ENCODE results near the gene NUP160.
"Not testable (repeated sequence)": the region's sequence is repeated elsewhere in the genome, so short reads cannot be mapped to it uniquely, and the experiment has no call there.

NUP160 gene

DNA sequence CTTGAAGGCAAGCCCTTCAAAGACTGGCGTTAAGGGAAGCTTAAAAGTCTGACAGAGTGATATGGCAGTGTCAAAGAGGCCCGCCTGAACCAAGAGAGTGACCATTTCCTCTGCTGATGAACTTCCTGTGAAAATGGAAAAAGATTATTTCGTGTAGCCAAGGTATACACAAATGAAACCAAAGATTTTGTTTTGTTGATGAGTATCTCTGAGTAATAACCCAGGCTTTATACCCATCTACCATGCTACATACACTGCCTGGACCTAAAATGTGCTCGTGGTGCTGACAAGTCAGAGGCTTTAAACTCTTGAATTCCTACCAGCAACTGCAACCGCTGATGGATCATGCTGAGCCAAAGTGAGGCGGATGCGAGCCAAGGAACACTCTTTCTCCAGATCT lies 60.0 kb downstream of the NUP160 start:
- no peak for DNase-seq

DNA sequence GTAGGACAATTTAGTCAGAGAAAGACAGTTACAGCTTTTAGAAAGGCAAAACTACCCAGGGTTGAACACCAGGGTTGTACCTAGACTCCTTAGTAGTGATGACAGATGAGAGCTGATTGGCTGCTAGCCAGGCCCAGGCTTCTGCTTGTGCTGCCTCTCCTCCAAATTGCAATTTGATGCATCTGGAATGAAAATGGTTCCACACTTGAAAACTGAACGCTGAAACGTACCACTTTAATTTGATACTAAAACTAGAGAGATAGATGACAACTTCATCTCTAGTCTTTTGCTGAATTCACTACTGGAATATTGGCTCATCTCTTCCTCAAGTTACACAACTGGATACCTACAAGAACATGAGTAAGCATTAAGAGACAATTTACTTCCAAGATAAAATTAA lies 61.8 kb downstream of the NUP160 start:
- DNase-seq: no peak

DNA sequence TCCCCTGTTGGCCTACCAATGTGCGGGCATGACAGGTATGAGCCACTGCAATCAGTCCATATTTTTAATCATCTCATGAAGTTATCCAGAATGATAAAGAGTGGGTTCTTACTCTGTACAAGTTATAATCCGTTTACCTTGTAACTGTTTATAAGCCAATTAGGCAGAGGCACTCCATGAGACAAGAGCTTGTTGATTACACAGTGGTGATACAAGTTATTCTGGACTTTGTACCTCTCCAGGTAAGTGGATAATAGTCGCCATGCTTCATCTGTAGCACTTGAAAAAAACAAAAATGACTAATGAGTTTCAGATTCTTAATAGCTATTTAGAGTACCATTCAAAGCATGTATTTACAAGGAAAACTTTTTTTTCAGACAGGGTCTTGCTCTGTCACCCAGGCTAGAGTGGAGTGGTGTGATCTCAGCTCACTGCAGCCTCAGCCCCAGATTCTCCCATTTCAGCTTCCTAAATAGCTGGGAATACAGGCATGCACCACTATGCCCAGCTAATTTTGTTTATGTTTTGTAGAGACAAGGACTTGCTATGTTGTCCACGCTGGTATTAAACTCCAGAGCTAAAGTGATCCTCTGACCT lies 63.3 kb downstream of the NUP160 start:
- DNase-seq: no peak

DNA sequence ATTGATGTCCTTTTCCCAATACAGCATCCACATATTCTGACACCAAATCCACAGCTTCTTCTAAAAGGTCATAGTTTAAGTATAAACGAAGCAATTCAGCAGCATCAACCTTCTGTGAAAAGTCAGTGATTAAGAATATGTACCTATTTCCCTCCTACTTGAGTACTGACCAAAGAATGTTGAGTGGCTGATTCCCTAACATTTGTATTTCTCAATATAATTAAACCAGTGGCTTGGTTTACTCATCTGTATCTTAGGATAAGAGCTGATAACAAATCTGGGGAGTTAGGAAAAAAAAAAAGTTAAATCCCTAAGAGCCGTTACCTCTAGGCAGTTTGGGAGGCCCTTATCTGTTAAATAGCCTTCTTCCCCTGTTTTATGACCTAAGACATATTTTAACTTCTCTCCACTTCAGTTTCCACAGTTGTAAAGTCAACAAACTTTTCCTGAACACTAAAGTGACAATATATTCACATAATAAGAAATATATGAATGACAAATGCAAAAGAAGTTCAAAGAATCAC lies 65.0 kb downstream of the NUP160 start:
- DNase-seq: no peak

DNA sequence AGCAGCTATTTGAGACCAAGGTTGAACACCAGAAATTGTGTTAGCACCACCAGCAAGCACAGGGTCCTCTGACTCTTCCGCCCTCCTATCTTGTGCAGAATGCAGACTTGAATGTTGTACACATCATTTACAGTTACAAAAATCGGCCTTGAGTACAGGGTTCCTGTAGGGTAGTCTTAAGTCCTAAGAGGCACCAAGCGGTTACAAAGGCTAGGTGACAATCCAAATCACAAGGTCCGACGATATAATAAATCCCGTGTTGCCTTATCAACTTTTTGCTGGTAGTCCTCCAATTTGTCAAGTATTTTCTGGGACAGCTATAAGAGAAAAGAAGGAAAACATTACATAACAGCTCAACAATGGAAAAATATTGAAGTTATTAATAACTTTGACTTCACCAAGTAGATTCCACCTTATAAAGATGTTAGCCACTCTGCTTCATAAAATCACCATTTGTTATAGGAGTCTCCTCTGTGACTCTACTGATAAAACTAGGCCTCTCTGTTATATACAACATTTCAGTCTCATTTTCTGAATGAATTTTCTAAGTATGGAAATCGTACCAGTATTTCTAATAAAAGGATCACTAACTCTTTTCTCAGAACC lies 69.2 kb downstream of the NUP160 start:
- no peak for DNase-seq

DNA sequence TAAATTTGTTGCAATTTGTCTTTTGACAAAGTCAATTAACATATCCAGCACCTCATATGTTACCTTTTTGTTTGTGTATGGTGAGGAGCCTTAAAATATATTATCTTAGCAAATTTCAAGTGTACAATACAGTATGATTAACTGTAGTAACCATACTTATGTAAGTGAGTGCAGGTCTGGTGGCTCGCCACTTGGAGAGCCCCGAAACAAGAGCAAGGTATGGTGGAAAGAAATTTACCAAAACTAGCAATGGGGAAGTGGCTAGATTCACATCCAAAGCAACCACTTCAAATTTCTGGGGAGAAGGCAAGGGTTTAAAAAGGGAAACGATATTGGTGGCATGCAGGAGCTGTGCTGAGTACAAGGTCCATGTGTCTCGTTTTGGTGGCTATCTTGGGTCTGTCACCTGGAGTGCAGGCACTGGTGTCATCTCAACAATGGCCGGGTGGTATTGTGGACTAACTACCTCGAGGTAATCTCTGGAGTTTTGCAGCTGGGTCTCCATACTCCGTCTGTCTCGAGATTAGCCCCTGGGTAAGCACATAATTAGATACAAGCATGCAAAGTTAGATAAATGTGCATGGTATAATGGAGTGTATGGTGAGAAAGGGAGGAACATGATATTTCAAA lies 72.8 kb downstream of the NUP160 start:
- DNase-seq: no peak

DNA sequence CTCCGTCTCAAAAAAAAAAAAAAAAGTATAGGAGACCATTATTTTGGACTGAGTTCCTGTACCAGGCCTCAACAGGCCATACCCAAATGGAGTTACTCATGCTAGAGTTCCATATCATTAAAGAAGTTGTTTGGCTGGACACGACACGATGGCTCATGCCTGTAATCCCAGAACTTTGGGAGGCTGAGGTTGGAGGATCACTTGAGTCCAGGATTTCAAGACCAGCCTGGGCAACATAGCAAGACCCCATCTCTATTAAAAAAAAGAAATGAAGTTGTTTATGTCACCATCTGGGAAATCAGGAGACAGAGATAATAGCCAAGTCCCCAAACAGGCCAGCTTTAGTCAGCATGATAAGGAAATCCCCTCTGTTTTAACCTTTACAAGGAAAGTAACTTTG lies 74.3 kb downstream of the NUP160 start:
- no peak for DNase-seq

DNA sequence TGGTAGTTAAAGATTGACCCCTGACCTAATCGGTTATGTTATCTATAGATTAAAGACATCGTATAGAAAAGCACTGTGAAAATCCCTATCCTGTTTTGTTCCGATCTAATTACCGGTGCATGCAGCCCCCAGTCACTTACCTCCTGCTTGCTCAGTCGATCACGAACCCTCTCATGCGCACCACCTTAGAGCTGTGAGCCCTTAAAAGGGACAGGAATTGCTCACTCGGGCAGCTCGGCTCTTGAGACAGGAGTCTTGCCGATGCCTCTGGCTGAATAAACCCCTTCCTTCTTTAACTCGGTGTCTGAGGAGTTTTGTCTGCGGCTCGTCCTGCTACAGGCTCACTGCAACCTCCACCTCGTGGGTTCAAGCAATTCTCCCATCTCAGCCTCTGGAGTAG lies 78.6 kb downstream of the NUP160 start:
- DNase-seq: not testable (repeated sequence)

DNA sequence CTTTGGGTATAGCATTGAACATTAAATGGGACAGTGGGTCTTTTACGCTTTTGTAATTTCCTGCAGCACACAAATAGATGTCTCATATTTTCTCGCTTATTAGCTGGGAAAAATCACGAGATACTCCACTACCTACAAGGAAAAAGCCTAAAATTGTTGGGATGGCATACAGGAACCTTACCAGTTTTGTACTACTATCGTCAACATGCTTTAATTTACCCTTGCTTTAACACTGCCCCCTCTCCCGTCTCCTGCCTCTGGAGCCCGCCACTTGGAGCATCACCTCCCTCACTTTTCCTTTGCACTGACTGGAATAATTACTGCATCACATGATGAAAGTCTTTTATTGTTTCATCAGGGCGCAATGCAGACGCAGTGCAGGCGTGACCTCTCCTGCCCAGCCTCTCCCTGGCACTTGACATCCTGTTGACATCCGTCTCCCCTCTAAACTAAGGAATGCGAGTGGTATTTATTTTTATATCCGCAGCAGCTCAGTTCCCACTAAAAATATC lies 80.0 kb downstream of the NUP160 start:
- DNase-seq: peak; percentile 76

DNA sequence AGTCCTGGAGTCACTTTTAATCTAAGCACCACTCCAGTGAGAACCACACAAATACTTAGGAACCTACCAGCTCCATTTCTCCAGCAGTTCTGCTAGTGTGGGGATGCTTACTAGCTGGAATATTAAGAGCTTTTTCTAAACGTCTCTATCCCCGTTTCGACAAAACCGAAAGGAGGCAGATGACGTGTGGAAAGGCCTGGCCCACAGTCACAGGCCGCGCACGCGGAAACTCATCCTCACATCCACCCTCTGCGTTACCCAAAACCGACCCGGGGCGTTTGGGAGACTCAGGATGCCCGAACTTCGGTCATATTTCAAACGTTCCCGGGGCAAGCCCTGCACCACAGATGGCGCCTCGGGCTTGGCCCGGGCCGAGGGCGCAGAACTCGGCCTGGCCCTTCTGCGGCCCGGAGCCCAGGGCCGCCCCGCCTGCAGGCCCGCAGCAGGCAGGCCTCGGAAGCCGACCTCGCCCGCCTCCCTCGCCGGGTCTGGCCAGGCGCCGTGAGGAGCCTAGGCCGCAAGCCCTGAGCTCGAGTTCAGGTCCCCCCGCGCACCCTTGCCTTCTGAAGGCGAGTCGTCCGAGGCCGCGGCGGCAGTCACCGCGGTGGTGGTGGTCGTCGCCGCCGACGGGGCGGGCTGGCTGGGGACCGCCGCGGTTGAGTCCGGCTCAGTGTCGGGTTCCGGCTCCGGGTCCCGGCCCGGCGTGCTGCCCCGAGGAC lies 81.5 kb downstream of the NUP160 start:
- peak; percentile 65 for DNase-seq

DNA sequence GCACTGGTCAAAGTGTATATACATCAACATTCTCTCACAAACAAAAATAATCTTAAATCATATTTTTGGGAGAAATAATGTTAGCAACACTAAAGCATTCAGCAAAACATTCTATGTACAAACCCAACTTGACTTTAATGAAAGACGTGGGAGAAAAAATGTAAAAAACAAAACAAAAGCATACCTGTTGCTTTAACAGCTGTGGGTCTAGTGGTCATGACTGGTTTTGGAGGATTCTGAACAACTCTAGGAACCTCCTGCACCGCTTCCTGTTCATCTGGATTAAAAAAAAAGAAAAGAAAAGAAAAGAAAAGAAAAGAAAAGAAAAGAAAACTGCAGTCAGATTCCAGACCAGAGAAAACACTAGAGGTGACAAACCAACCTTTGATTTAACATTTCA lies 83.1 kb downstream of the NUP160 start:
- DNase-seq: no peak

DNA sequence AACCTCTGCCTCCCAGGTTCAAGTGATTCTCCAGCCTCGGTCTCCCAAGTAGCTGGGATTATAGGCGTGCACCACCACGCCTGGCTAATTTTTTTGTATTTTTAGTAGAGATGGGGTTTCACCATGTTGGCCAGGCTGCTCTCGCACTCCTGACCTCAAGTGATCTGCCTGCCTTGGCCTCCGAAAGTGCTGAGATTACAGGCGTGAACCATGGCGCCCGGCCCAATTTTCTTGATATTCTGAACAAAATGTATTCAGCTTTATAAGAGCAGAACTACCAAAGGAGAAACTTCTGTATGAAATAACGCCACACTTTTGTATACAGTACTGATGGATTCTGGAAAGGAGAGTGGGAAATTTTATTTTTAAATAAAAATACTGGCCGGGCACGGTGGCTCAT lies 88.9 kb downstream of the NUP160 start:
- not testable (repeated sequence) for DNase-seq

DNA sequence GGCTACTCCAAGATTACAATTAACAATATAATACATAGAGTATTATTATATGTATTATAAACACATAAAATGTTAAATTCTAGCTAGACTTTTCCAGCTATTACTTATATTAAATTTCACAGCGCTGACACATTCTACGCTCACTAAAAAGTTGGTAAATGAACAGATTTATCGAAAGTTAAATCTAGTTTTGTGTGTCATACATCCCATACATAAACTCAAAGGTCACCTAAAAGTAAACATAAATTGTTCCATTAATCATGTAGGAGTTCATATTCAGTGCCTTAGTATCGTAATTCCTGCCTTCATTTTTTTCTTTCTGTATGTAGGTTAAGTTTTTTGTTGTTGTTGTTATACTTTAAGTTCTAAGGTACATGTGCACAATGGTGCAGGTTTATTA lies 91.9 kb downstream of the NUP160 start:
- DNase-seq: no peak

DNA sequence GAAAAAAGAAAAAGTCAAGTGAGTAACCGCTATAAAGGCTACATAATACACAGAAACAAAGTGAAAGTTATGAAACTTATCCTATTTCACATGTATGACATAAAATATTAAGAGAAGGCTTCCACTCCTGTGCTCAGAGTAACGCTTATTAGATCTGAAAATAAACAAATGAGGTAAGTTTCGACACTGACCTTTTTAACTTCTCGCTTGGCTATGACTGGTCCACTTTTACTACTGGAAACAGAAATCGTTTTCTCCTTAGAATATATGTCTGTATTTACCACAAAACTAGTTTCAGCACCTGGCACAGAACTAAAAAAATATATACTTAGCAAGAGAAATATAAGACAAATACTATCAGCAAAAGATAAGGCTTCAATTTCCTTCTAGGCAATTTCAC lies 97.4 kb downstream of the NUP160 start:
- no peak for DNase-seq

DNA sequence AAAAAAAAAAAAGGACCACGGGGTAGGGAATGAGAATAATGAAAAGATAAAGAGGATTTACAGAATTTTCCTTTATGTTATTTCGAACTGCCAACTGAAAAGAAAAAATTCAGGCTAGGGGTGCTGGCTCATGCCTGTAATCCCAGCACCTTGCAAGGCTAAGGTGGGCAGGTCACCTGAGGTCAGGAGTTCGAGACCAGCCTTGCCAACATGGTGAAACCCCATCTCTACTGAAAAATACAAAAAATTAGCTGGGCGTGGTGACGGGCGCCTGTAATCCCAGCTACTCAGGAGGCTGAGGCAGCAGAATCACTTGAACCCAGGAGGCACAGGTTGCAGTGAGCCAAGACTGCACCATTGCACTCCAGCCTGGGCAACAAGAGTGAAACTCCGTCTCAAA lies 105.7 kb downstream of the NUP160 start:
- DNase-seq: not testable (repeated sequence)

DNA sequence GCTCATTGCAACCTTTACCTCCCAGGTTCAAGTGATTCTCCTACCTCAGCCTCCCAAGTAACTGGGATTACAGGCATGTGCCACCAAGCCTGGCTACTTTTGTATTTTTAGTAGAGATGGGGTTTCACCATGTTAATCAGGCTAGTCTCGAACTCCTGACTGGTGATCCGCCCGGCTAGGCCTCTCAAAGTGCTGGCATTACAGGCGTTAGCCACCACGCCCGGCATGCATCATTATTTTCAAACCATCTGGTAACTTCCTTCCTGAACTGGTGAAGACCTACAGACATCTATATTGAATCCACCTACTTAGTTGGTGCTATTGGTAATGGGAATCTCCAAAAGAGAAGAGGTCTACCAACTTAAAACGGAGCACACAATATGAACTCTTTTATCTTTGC lies 110.3 kb downstream of the NUP160 start:
- DNase-seq: not testable (repeated sequence)

DNA sequence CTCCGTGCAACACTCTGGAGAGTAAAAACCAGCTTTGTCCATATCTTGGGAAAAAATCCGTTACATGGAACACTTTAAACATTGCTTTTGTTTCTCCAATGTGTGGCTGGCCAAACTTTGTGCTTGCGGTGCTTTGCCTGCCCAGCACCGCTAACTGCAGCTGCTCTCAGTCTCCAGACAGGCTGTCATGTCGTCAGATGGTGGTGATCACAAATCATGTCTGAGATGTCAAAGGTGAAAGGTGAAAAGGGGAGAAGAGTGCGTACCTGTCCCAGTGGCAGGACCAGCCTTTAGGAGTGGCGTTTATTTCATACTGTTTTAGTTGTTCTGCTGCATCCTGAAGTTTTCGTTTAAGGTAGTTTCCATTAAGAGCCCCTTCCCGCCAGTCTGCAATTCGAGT lies 115.9 kb downstream of the NUP160 start:
- DNase-seq: no peak

DNA sequence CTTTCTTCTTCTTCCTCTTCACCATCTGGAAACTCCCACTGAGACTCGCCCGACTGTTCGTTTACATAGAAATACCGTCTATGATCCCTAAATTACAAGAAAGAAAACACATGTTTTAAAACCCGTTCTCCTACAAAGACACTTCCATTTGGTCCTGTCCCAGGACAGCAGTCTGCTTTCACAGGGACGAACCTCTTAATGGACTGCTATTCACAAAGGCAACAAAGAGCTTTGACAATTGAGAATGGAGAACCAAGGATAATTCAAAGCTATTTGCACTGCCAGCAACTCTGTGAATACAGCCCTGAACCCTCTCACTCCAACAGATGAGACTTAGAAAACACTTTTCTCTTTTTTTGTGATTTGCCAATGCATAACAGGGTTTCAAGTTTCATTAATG lies 116.7 kb downstream of the NUP160 start:
- no peak for DNase-seq

All from midbrain (tissue), 1 donor.